Measurements from ENCODE around the gene PLIN1.

DNA sequence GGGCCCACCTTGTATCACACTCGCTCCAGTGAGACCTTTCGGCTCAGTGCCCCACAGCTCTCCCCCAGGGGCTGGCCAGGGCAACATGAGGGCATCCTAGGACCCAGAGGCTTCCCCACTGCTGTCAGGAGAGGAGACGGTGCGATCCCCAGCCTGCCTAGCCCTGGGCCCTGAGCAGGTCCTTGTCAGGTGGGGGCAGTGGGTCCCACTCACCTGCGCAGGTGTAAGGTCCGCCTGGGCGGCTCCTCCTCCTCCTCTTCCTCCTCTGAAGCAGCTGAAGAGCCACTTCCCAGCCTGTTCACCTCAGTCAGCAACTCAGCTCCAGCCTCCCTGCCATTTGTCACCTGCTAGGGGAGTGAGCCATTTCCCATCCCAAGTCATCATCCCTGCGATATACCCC is 33.5 kb downstream of the PLIN1 start:
- TF ChIP-seq, protein P1, sequence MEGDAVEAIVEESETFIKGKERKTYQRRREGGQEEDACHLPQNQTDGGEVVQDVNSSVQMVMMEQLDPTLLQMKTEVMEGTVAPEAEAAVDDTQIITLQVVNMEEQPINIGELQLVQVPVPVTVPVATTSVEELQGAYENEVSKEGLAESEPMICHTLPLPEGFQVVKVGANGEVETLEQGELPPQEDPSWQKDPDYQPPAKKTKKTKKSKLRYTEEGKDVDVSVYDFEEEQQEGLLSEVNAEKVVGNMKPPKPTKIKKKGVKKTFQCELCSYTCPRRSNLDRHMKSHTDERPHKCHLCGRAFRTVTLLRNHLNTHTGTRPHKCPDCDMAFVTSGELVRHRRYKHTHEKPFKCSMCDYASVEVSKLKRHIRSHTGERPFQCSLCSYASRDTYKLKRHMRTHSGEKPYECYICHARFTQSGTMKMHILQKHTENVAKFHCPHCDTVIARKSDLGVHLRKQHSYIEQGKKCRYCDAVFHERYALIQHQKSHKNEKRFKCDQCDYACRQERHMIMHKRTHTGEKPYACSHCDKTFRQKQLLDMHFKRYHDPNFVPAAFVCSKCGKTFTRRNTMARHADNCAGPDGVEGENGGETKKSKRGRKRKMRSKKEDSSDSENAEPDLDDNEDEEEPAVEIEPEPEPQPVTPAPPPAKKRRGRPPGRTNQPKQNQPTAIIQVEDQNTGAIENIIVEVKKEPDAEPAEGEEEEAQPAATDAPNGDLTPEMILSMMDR (IDR thresholded peaks at IDR 0.05), result no peak
- TF ChIP-seq POLR2A (IDR thresholded peaks at IDR 0.05), result no peak

Measured in lower leg skin (tissue), 3 donors.